ENCODE results near the gene CCNO.

GRCh38 chr5:55226934-55227663 lies 6.3 kb downstream of the CCNO start, which contains the start of gene MCIDAS:
- TF ChIP-seq CTCF (IDR thresholded peaks at IDR 0.05; ENCODE audit: insufficient read depth, low read length, poor library complexity, severe bottlenecking): peak; percentile 17
- no peak for TF ChIP-seq EZH2phosphoT487 (conservative IDR thresholded peaks at IDR 0.05; ENCODE audit: low read length)

All from SU-DHL-6 (cell line).